IMR-90 (cell line): ENCODE measurements around the gene TCF7L2. TPM values are rescaled to one million over a fixed set of nuclear protein-coding genes. Genes with fewer than 3 reads are reported as not detected.

Experiments
- ATAC-seq: fragments of 200-7000 bp; cut with Tn5 transposase; 2 replicates; pipeline ENCODE4 v1.9.1; 2020; ENCODE audit warnings: low read depth, mild to moderate bottlenecking, moderate library complexity
- BruUV-seq: library from RNA; stranded (reverse); fragments of 400-500 nt; replicated peaks from 2 replicates; lab custom pipeline; 2021; lab: Mats Ljungman, UMichigan
- CTCF ChIA-PET: fragments of 300-600 bp; formaldehyde crosslinking; extraction: SDS; loops from one replicate; lab custom pipeline; 2021; ENCODE audit warnings: antibody characterized with exemption; lab: Yijun Ruan, JAX
- POLR2A ChIA-PET: fragments of 300-600 bp; sonication (Branson Sonifier 250); formaldehyde crosslinking; loops from one replicate; lab custom pipeline; 2022; ENCODE audit warnings: antibody characterized with exemption; ENCODE audit not compliant: unreplicated experiment; lab: Charles Lee
- DNase-seq: peaks from one replicate; pipeline ENCODE4 v3.0.0; 2013
- H2AFZ ChIP-seq: replicated peaks from 2 replicates; pipeline ENCODE3; 2013; ENCODE audit warnings: low read length, mild to moderate bottlenecking; ENCODE audit not compliant: poor library complexity
- H2AK5ac ChIP-seq: 2 replicates; pipeline ENCODE4 v1.6.1; 2013; ENCODE audit warnings: low read depth, low read length, inconsistent platforms
- H2AK9ac ChIP-seq: replicated peaks from 2 replicates; pipeline ENCODE3; 2013; ENCODE audit warnings: mild to moderate bottlenecking, low read depth, low read length, moderate library complexity; ENCODE audit not compliant: poor library complexity
- H2BK120ac ChIP-seq: 2 replicates; pipeline ENCODE4 v1.6.1; 2013; ENCODE audit warnings: low read depth, low read length, inconsistent platforms
- H2BK15ac ChIP-seq: 3 replicates; pipeline ENCODE4 v1.6.1; 2013; ENCODE audit warnings: low read depth, low read length, inconsistent platforms
- H2BK20ac ChIP-seq: 2 replicates; pipeline ENCODE4 v1.6.1; 2013; ENCODE audit warnings: low read depth, mild to moderate bottlenecking, inconsistent platforms, low read length, moderate library complexity
- H2BK5ac ChIP-seq: 2 replicates; pipeline ENCODE4 v1.6.1; 2013; ENCODE audit warnings: mild to moderate bottlenecking, low read depth, low read length, inconsistent platforms; ENCODE audit not compliant: poor library complexity, severe bottlenecking
- H3K14ac ChIP-seq: replicated peaks from 2 replicates; pipeline ENCODE4 v1.6.1; 2013; ENCODE audit warnings: low read depth, low read length, inconsistent platforms
- H3K18ac ChIP-seq: 2 replicates; pipeline ENCODE4 v1.6.1; 2013; ENCODE audit warnings: low read depth, low read length, control low read depth
- H3K23ac ChIP-seq: 2 replicates; pipeline ENCODE4 v1.6.1; 2013; ENCODE audit warnings: low read depth, low read length, inconsistent platforms
- H3K27ac ChIP-seq: 2 replicates; pipeline ENCODE4 v1.5.1; 2013; ENCODE audit warnings: mild to moderate bottlenecking, control low read depth, low read length; ENCODE audit not compliant: insufficient read depth
- H3K27me3 ChIP-seq: 2 replicates; pipeline ENCODE4 v1.6.1; 2013; ENCODE audit warnings: low read length; ENCODE audit not compliant: control insufficient read depth, insufficient read depth
- H3K36me3 ChIP-seq: 2 replicates; pipeline ENCODE4 v1.6.1; 2013; ENCODE audit warnings: low read length, mixed read lengths; ENCODE audit not compliant: control insufficient read depth, insufficient read depth
- H3K4ac ChIP-seq: 2 replicates; pipeline ENCODE4 v1.6.1; 2013; ENCODE audit warnings: low read depth, low read length, inconsistent platforms
- H3K4me1 ChIP-seq: 2 replicates; pipeline ENCODE4 v1.6.1; 2013; ENCODE audit warnings: low read length, mixed read lengths; ENCODE audit not compliant: control insufficient read depth, insufficient read depth
- H3K4me2 ChIP-seq: 2 replicates; pipeline ENCODE4 v1.6.1; 2013; ENCODE audit warnings: low read depth, mild to moderate bottlenecking, control low read depth, low read length, moderate library complexity
- H3K4me3 ChIP-seq: 2 replicates; pipeline ENCODE4 v1.5.1; 2013; ENCODE audit warnings: low read depth, mild to moderate bottlenecking, control low read depth, low read length, moderate library complexity; ENCODE audit not compliant: insufficient read depth
- H3K56ac ChIP-seq: 2 replicates; pipeline ENCODE4 v1.6.1; 2013; ENCODE audit warnings: low read length, inconsistent platforms; ENCODE audit not compliant: insufficient read depth; ENCODE audit errors: extremely low read depth
- H3K79me1 ChIP-seq, 2 experiments: 2 replicates each; pipeline ENCODE4 v1.6.1; 2013; ENCODE audit warnings: low read length in 2 of 2, inconsistent platforms in 1 of 2, low read depth in 1 of 2
- H3K9ac ChIP-seq: 2 replicates; pipeline ENCODE4 v1.6.1; 2013; ENCODE audit warnings: low read depth, low read length, control low read depth
- H3K9me1 ChIP-seq: 2 replicates; pipeline ENCODE4 v1.6.1; 2013; ENCODE audit warnings: low read length, inconsistent platforms; ENCODE audit not compliant: insufficient read depth
- H3K9me3 ChIP-seq: 2 replicates; pipeline ENCODE4 v1.6.1; 2013; ENCODE audit warnings: low read length; ENCODE audit not compliant: control insufficient read depth, insufficient read depth
- H4K20me1 ChIP-seq: 2 replicates; pipeline ENCODE4 v1.6.1; 2013; ENCODE audit warnings: low read length, inconsistent platforms; ENCODE audit not compliant: insufficient read depth
- H4K5ac ChIP-seq: 2 replicates; pipeline ENCODE4 v1.6.1; 2013; ENCODE audit warnings: mild to moderate bottlenecking, low read depth, low read length, control low read depth
- H4K8ac ChIP-seq, 2 experiments: 2 replicates each; pipeline ENCODE4 v1.6.1; 2013; ENCODE audit warnings: low read depth in 2 of 2, low read length in 2 of 2, control low read depth in 1 of 2, inconsistent platforms in 1 of 2
- H4K91ac ChIP-seq: 2 replicates; pipeline ENCODE4 v1.6.1; 2013; ENCODE audit warnings: low read depth, low read length, inconsistent platforms; ENCODE audit not compliant: insufficient read depth
- BHLHE40 ChIP-seq: fragments of 150-350 bp; IDR thresholded peaks from 2 replicates; pipeline ENCODE4 v1.6.1; 2016; ENCODE audit warnings: mild to moderate bottlenecking, low read depth, low read length
- CHD1 ChIP-seq: IDR thresholded peaks from 2 replicates; pipeline ENCODE4 v1.6.1; 2012; ENCODE audit warnings: low read depth, low read length, improper control_type of control experiment
- FOS ChIP-seq: fragments of 150-350 bp; IDR thresholded peaks from 2 replicates; pipeline ENCODE4 v1.6.1; 2016; ENCODE audit warnings: low read depth, low read length
- MAFK ChIP-seq: IDR thresholded peaks from 2 replicates; pipeline ENCODE4 v1.6.1; 2012; ENCODE audit warnings: low read depth, low read length, improper control_type of control experiment
- MXI1 ChIP-seq: IDR thresholded peaks from 2 replicates; pipeline ENCODE4 v1.6.1; 2012; ENCODE audit warnings: low read depth, mild to moderate bottlenecking, low read length, moderate library complexity, borderline replicate concordance
- NFE2L2 ChIP-seq: fragments of 150-350 bp; IDR thresholded peaks from 2 replicates; pipeline ENCODE4 v1.6.1; 2016; ENCODE audit warnings: low read depth, mild to moderate bottlenecking, low read length
- POLR2A ChIP-seq: IDR thresholded peaks from 2 replicates; pipeline ENCODE4 v1.6.1; 2012; ENCODE audit warnings: mild to moderate bottlenecking, low read depth, low read length
- RAD21 ChIP-seq: IDR thresholded peaks from 2 replicates; pipeline ENCODE4 v1.6.1; 2012; ENCODE audit warnings: low read length, improper control_type of control experiment
- RCOR1 ChIP-seq: IDR thresholded peaks from 2 replicates; pipeline ENCODE4 v1.6.1; 2012; ENCODE audit warnings: mild to moderate bottlenecking, low read length, improper control_type of control experiment; ENCODE audit not compliant: insufficient replicate concordance
- RFX5 ChIP-seq: IDR thresholded peaks from 2 replicates; pipeline ENCODE4 v1.8.0; 2012; ENCODE audit warnings: low read depth, mild to moderate bottlenecking, low read length, moderate library complexity
- SMC3 ChIP-seq: fragments of 150-350 bp; IDR thresholded peaks from 2 replicates; pipeline ENCODE4 v1.6.1; 2016; ENCODE audit warnings: low read depth, mild to moderate bottlenecking, antibody characterized with exemption, low read length, moderate library complexity
- WGBS, 2 experiments: methylation state at CpG; one replicate each; pipeline versions ENCODE4 v1.1.5 to v1.1.7; 2013; ENCODE audit warnings: missing lambda C conversion rate in 2 of 2; ENCODE audit not compliant: insufficient read length in 1 of 2; ENCODE audit errors: extremely low coverage in 2 of 2; 5-methylcytosine and 5-hydroxymethylcytosine counted together
- dilution Hi-C: fragments of 300-500 bp; cut with HindIII; formaldehyde crosslinking; loops from one replicate; pipeline ENCODE4 v1.14.3; 2018; ENCODE audit warnings: low sequenced_read_pairs; ENCODE audit not compliant: unreplicated experiment
- in situ Hi-C: fragments of 300-500 bp; cut with MboI; formaldehyde crosslinking; loops from 3 replicates; pipeline ENCODE4 v1.14.3; 2019; ENCODE audit warnings: low sequenced_read_pairs, inconsistent platforms, mixed read lengths
- intact Hi-C: fragments of 100-400 bp; cut with micrococcal nuclease; formaldehyde crosslinking; loops from 2 replicates; pipeline ENCODE4 v1.10.0; 2022
- polyA plus RNA-seq, 3 experiments: library from polyadenylated mRNA; depleted of rRNA; stranded (reverse); fragments of >200 nt; gene quantifications; 2 replicates each; pipeline ENCODE4 v1.2.3, GENCODE V29; 2012; ENCODE audit warnings: low replicate concordance in 1 of 3
- total RNA-seq: library from RNA; depleted of rRNA; stranded (reverse); fragments of >200 nt; gene quantifications from 2 replicates; pipeline ENCODE4 v1.2.3, GENCODE V29; 2012
- TF ChIP-seq, protein P1 (sequence below): fragments of 150-350 bp; IDR thresholded peaks from 2 replicates; pipeline ENCODE4 v1.6.1; 2017; ENCODE audit warnings: mild to moderate bottlenecking, antibody characterized with exemption, low read length, low read depth
- TF ChIP-seq, protein P2 (sequence below): conservative IDR thresholded peaks from 2 replicates; pipeline ENCODE4 v1.5.1; 2012; ENCODE audit warnings: mild to moderate bottlenecking, low read depth, low read length, improper control_type of control experiment
- TF ChIP-seq, protein P3 (sequence below): fragments of 150-350 bp; IDR thresholded peaks from 2 replicates; pipeline ENCODE4 v1.6.1; 2016; ENCODE audit warnings: low read depth, mild to moderate bottlenecking, low read length, moderate library complexity, borderline replicate concordance

The TCF7L2 gene
- total and polyA plus RNA-seq, 2 of the 4 experiments (the other 2 are of a cell fraction): 1.3 to 12.2 TPM

DNA sequence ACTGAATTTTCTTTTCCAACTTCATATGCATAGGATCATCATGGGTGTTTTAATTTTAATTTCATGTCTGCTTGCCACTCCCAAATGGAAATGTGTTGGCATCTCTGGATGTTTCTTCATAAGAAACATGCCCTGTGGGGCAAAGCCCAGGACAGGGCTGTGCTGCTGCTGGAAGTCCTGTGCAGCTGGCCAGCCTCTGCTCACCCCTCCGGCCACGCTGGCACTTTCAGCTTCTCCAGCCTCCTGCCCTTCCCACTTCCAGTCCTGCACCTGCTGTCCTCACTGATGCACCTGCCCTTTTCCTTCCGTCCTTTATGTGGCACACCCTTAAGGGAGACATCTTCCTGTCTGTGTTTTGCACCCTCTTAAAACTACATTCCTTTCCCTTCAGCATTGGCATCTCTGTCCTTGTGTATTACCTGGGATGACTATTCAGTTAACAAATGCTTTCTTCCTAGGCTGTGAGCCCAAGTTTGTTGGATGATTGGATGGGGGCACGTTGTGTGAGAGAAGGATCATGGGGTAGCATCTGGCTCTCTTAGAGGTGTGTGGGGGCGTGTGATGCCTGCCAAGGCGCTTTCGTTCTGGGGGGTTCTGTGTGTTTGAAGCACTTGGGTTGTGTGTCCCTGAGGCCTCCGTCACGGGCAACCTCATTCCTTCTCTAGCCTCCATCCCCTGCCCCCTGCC is 56.8 kb downstream of the TCF7L2 start:
- Histone ChIP-seq H2BK120ac (no peak overlapping the region), H3K9me3 (no peaks in the 10 kb centered on the region), H3K79me1 (peaks cover 54 to 81% of the 10 kb centered on the region in 2 experiments), H2AFZ (no peak overlapping the region), H3K4me2 (no peak overlapping the region), H3K9me1 (peaks cover 7% of the 10 kb centered on the region), H3K14ac (no peak overlapping the region), H2AK5ac (no peak overlapping the region), H3K56ac (no peak overlapping the region), H2BK5ac (no peak overlapping the region), H3K27ac (no peak overlapping the region), H3K27me3 (no peaks in the 10 kb centered on the region), H4K5ac (no peak overlapping the region), H3K23ac (no peak overlapping the region), H3K4me3 (no peak overlapping the region), H3K9ac (no peak overlapping the region), H3K4me1 (peaks cover 2% of the 10 kb centered on the region; the same call in 1 of the 2 replicates), H3K4ac (no peak overlapping the region), H3K36me3 (peaks cover 10% of the 10 kb centered on the region; the same call in 1 of the 2 replicates), H2AK9ac (no peak overlapping the region), H4K91ac (no peak overlapping the region), H4K8ac (no peak overlapping the region), H3K18ac (no peak overlapping the region), H2BK20ac (no peak overlapping the region), H4K20me1 (peaks cover 53% of the 10 kb centered on the region), H2BK15ac (no peak overlapping the region)
- ATAC-seq (no peak), DNase-seq (no peak)
- CTCF ChIA-PET: no interaction called here
- in situ Hi-C loops: no loop called here
- no TSS peak for BruUV-seq
- dilution Hi-C loops: no loop called here
- intact Hi-C loops: no loop called here
- WGBS, 2 experiments: 90% methylated on average over 3 of the region's 9 CpGs; no CpG with 5 or more reads in 1 of the 2 experiments
- POLR2A ChIA-PET: no interaction called here
- no peak for TF ChIP-seq MXI1
- TF ChIP-seq, protein P1, sequence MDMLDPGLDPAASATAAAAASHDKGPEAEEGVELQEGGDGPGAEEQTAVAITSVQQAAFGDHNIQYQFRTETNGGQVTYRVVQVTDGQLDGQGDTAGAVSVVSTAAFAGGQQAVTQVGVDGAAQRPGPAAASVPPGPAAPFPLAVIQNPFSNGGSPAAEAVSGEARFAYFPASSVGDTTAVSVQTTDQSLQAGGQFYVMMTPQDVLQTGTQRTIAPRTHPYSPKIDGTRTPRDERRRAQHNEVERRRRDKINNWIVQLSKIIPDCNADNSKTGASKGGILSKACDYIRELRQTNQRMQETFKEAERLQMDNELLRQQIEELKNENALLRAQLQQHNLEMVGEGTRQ: no peak
- TF ChIP-seq FOS: no peak
- no peak for TF ChIP-seq SMC3
- TF ChIP-seq RCOR1: no peak
- TF ChIP-seq, protein P2, sequence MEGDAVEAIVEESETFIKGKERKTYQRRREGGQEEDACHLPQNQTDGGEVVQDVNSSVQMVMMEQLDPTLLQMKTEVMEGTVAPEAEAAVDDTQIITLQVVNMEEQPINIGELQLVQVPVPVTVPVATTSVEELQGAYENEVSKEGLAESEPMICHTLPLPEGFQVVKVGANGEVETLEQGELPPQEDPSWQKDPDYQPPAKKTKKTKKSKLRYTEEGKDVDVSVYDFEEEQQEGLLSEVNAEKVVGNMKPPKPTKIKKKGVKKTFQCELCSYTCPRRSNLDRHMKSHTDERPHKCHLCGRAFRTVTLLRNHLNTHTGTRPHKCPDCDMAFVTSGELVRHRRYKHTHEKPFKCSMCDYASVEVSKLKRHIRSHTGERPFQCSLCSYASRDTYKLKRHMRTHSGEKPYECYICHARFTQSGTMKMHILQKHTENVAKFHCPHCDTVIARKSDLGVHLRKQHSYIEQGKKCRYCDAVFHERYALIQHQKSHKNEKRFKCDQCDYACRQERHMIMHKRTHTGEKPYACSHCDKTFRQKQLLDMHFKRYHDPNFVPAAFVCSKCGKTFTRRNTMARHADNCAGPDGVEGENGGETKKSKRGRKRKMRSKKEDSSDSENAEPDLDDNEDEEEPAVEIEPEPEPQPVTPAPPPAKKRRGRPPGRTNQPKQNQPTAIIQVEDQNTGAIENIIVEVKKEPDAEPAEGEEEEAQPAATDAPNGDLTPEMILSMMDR: no peak
- TF ChIP-seq NFE2L2: no peak
- no peak for TF ChIP-seq POLR2A
- TF ChIP-seq RFX5: no peak
- TF ChIP-seq, protein P3, sequence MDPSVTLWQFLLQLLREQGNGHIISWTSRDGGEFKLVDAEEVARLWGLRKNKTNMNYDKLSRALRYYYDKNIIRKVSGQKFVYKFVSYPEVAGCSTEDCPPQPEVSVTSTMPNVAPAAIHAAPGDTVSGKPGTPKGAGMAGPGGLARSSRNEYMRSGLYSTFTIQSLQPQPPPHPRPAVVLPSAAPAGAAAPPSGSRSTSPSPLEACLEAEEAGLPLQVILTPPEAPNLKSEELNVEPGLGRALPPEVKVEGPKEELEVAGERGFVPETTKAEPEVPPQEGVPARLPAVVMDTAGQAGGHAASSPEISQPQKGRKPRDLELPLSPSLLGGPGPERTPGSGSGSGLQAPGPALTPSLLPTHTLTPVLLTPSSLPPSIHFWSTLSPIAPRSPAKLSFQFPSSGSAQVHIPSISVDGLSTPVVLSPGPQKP: no peak
- no peak for TF ChIP-seq RAD21
- no peak for TF ChIP-seq BHLHE40
- no peak for TF ChIP-seq MAFK
- TF ChIP-seq CHD1: no peak
